Activated naive CD4-positive, alpha-beta T cell treated with anti-CD3 and anti-CD28 coated beads, Interleukin-2, amount 10 ng/mL, durations not matched to agents 7 days and 5 days (primary cell): ENCODE measurements around the gene FBH1.
"Not testable (repeated sequence)": the region's sequence is repeated elsewhere in the genome, so short reads cannot be mapped to it uniquely, and the experiment has no call there.

Source experiments
- CTCF ChIA-PET: fragments of 350-600 bp; sonication (Branson Sonifier 250); formaldehyde crosslinking; loops from one replicate; lab custom pipeline; 2021; ENCODE audit warnings: antibody characterized with exemption; lab: Charles Lee
- DNase-seq: peaks from one replicate; pipeline ENCODE4 v3.0.0-alpha.2; 2020
- H3K27ac Mint-ChIP-seq: one replicate; pipeline ENCODE4 v1.8.0; 2021; ENCODE audit warnings: mild to moderate bottlenecking, moderate library complexity, mixed read lengths
- H3K27me3 Mint-ChIP-seq: one replicate; pipeline ENCODE4 v1.8.0; 2021; ENCODE audit warnings: mild to moderate bottlenecking, mixed read lengths
- H3K36me3 Mint-ChIP-seq: one replicate; pipeline ENCODE4 v1.8.0; 2021; ENCODE audit warnings: mixed read lengths
- H3K4me1 Mint-ChIP-seq: one replicate; pipeline ENCODE4 v1.8.0; 2021; ENCODE audit warnings: mixed read lengths
- H3K4me3 Mint-ChIP-seq: one replicate; pipeline ENCODE4 v1.8.0; 2021; ENCODE audit warnings: mild to moderate bottlenecking, moderate library complexity, mixed read lengths
- H3K9me3 Mint-ChIP-seq: one replicate; pipeline ENCODE4 v1.8.0; 2021; ENCODE audit warnings: mixed read lengths

FBH1 gene

DNA sequence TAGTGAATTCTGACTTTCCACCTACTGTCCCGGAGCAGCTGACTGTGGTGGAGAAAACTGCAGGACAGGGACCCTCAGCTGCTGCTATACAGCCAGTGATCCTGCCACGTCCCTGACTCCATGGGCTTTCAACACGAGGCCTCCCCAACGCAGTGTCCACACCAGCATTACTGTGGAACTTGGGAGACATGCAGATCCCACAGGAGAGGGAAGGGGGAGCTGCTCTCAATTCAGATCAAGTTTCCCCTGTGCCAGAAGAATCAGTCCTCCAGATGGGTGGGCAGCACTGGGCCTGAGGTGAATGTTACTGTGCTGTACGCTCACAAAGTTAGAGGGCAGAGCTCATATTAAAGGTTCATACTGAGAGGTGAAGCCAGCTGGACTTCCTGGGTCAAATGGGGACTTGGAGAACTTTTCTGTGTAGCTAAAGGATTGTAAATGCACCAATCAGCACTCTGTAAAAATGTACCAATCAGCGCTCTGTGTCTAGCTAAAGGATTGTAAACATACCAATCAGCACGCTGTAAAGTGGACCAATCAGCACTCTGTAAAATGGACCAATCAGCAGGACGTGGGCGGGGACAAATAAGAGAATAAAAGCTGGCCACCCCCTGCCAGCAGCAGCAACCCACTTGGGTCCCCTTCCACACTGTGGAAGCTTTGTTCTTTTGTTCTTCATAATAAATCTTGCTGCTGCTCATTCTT lies 26.9 kb upstream of the FBH1 start:
- H3K9me3 Mint-ChIP-seq, H3K27ac Mint-ChIP-seq, CTCF ChIA-PET, H3K4me1 Mint-ChIP-seq, H3K4me3 Mint-ChIP-seq, H3K36me3 Mint-ChIP-seq, DNase-seq, H3K27me3 Mint-ChIP-seq: not testable (repeated sequence)

DNA sequence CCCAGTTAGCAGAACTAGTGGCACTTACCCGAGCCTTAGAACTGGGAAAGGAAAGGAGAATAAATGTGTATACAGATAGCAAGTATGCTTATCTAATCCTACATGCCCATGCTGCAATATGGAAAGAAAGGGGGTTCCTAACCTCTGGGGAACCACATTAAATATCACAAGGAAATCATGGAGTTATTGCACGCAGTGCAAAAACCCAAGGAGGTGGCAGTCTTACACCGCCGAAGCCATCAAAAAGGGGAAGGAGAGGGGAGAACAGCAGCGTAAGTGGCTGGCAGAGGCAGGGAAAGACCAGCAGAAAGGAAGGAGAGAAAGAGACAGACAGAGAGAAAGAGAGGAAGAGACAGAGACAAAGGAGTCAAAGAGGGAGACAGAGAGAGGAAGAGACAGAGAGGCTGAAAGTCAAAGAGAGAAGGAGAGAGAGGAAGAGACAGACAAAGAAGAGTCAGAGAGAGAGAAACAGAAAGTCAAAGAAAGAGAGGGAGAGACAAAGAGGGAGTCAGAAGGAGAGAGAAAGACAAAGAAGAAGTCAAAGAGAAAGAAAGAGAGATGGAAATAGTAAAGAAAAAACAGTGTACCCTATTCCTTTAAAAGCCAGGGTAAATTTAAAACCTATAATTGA lies 23.5 kb upstream of the FBH1 start:
- H3K4me1 Mint-ChIP-seq, DNase-seq, H3K9me3 Mint-ChIP-seq, H3K36me3 Mint-ChIP-seq, H3K4me3 Mint-ChIP-seq, H3K27ac Mint-ChIP-seq, CTCF ChIA-PET, H3K27me3 Mint-ChIP-seq: not testable (repeated sequence)

GRCh38 chr10:5867091-5867615 lies 22.9 kb upstream of the FBH1 start:
- H3K4me1 Mint-ChIP-seq, CTCF ChIA-PET, H3K9me3 Mint-ChIP-seq, H3K4me3 Mint-ChIP-seq, H3K27me3 Mint-ChIP-seq, DNase-seq, H3K27ac Mint-ChIP-seq, H3K36me3 Mint-ChIP-seq: not testable (repeated sequence)

- H3K4me3 Mint-ChIP-seq, DNase-seq, H3K27me3 Mint-ChIP-seq, H3K27ac Mint-ChIP-seq, CTCF ChIA-PET, H3K36me3 Mint-ChIP-seq, H3K9me3 Mint-ChIP-seq, H3K4me1 Mint-ChIP-seq: not testable (repeated sequence)
Observed at GRCh38 chr10:5868383-5868782, 21.7 kb upstream of the FBH1 start.

GRCh38 chr10:5869156-5869555 lies 20.9 kb upstream of the FBH1 start:
- CTCF ChIA-PET = no interaction called here
- H3K4me3 Mint-ChIP-seq = no peak overlapping the region
- H3K4me1 Mint-ChIP-seq = peaks cover 10% of the 10 kb centered on the region
- H3K9me3 Mint-ChIP-seq = peaks cover 5% of the 10 kb centered on the region
- peaks cover 4% of the 10 kb centered on the region for H3K27me3 Mint-ChIP-seq
- no peak for DNase-seq
- no peaks in the 10 kb centered on the region for H3K36me3 Mint-ChIP-seq
- H3K27ac Mint-ChIP-seq = no peak overlapping the region

- no peak overlapping the region for H3K4me3 Mint-ChIP-seq
- H3K9me3 Mint-ChIP-seq = peaks cover 5% of the 10 kb centered on the region
- H3K27ac Mint-ChIP-seq = no peak overlapping the region
- DNase-seq = no peak
- no peaks in the 10 kb centered on the region for H3K36me3 Mint-ChIP-seq
- H3K4me1 Mint-ChIP-seq = peaks cover 6% of the 10 kb centered on the region
- peaks cover 4% of the 10 kb centered on the region for H3K27me3 Mint-ChIP-seq
- CTCF ChIA-PET = interaction anchor here (0.7 kb wide), 1 partner anchor 1021 kb away, joined by 4 read pairs; no protein-coding TSS in a partner anchor
Observed at GRCh38 chr10:5871596-5871995, 18.4 kb upstream of the FBH1 start.

DNA sequence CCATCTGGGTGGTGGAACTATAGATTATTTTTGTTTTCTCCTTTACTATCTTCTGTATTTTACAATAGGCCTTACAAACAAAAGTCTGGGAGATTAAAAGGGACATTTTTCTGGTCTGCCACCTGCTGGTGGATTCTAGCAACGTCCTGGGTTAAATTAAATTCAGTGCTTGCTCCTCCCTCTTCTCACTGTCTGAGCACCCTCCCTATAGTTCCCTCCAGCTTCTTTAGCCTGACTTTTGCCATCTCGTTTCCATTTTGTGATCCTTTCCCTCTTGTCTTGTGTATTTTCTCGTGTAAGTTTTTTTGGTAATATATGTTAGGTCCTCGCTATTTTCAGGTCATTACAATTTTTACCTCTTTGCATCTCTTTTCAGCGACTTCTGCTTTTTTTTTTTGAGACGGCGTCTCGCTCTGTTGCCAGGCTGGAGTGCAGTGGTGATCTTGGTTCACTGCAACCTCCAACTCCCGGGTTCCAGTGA lies 16.5 kb upstream of the FBH1 start:
- Mint-ChIP-seq H3K27ac (no peak overlapping the region), H3K4me3 (peak overlapping the region; percentile 32), H3K27me3 (no peaks in the 10 kb centered on the region), H3K4me1 (peaks cover 3% of the 10 kb centered on the region), H3K9me3 (peaks cover 2% of the 10 kb centered on the region), H3K36me3 (peaks cover 8% of the 10 kb centered on the region)
- peak; percentile 76 for DNase-seq
- CTCF ChIA-PET = interaction anchor here (0.7 to 2.3 kb wide), 9 partner anchors 10 to 1024 kb away, joined by 3 to 12 read pairs (median 4); no protein-coding TSS in a partner anchor

DNA sequence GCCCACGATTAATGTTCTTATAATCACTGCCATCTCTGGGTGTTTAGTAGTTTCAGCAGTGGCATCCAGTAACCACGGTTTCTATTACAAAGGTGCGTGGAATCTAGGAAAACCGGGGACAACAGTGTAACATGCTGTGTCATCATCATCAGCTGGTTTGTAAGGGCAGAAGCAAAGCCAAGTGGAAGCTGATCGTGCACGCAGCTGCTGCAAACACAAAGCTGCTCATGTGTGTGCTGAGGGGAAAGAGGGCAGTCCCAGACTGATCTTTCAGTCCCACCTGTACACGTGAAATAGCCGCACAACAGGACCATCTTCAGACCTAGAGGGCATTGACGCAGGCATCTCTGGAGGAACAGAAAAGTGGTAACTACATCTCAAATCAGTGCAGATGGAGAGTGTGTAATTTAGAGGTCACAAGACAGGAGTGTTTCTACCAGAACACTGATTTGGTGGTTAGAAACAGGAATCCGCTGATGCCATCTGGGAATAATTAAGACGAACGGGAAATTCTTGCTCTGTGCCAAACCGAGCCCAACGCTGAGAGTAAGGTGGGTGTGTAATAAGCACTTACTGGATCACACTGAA lies 13.8 kb upstream of the FBH1 start:
- Mint-ChIP-seq H3K27ac (no peak overlapping the region), H3K4me3 (no peak overlapping the region), H3K4me1 (peaks cover 3% of the 10 kb centered on the region), H3K27me3 (no peaks in the 10 kb centered on the region), H3K9me3 (no peaks in the 10 kb centered on the region), H3K36me3 (peaks cover 15% of the 10 kb centered on the region)
- CTCF ChIA-PET = interaction anchor here (2.1 kb wide), 1 partner anchor 11 kb away, joined by 5 read pairs; no protein-coding TSS in a partner anchor
- DNase-seq = no peak

- H3K4me1 Mint-ChIP-seq, H3K27me3 Mint-ChIP-seq, DNase-seq, H3K27ac Mint-ChIP-seq, H3K4me3 Mint-ChIP-seq, H3K9me3 Mint-ChIP-seq: not testable (repeated sequence)
- CTCF ChIA-PET = interaction anchor here (2.1 kb wide), 1 partner anchor 11 kb away, joined by 5 read pairs; no protein-coding TSS in a partner anchor
- peaks cover 17% of the 10 kb centered on the region for H3K36me3 Mint-ChIP-seq
Observed at GRCh38 chr10:5877041-5877440, 13.0 kb upstream of the FBH1 start.

DNA sequence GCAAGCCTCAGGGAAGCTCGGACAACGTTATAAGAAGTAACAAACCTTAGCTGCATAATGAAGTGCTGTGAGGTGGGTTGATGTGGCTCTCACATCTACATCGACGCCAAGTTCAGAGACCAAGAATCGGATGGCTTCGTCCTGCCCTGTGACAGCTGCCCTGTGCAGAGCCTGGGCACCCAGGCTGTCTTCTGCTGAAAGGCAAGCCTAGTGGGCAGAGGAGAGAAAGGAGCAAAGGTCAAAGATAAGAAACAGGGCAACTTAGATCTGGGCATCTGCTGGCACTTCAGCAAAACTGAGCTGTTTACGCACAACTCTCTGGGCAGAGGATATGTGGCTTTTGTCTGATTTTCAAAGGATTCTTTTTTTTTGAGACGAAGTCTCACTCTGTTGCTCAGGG lies 7.1 kb upstream of the FBH1 start:
- no peak overlapping the region for H3K27ac Mint-ChIP-seq
- H3K36me3 Mint-ChIP-seq = peaks cover 38% of the 10 kb centered on the region
- CTCF ChIA-PET = interaction anchor here (0.6 kb wide), 1 partner anchor 9 kb away, joined by 3 read pairs; no protein-coding TSS in a partner anchor
- no peak overlapping the region for H3K4me3 Mint-ChIP-seq
- no peaks in the 10 kb centered on the region for H3K27me3 Mint-ChIP-seq
- no peak for DNase-seq
- no peaks in the 10 kb centered on the region for H3K9me3 Mint-ChIP-seq
- H3K4me1 Mint-ChIP-seq = peaks cover 8% of the 10 kb centered on the region

DNA sequence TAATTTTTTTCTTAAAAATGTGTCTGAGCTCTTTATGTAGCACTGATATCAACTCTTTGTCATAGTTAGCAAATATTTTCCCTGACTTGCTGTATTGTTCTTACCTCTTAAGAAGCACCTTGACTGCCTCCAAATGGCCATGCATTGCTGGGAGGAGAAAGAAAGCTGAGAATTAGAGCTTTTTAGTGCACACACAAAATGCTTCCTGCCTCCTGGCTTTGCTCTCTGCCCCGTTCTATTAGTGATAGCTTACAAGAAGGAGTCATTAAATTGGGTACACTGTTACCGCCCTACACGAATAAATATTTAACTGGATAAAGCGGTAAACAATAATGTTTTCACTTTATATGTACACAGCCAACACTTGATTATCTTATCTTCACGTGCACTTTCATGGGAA lies 4.4 kb upstream of the FBH1 start:
- CTCF ChIA-PET = no interaction called here
- Mint-ChIP-seq H3K36me3 (peaks cover 29% of the 10 kb centered on the region), H3K27me3 (no peaks in the 10 kb centered on the region), H3K4me1 (peaks cover 18% of the 10 kb centered on the region), H3K27ac (no peak overlapping the region), H3K4me3 (no peak overlapping the region), H3K9me3 (no peaks in the 10 kb centered on the region)
- DNase-seq = no peak

DNA sequence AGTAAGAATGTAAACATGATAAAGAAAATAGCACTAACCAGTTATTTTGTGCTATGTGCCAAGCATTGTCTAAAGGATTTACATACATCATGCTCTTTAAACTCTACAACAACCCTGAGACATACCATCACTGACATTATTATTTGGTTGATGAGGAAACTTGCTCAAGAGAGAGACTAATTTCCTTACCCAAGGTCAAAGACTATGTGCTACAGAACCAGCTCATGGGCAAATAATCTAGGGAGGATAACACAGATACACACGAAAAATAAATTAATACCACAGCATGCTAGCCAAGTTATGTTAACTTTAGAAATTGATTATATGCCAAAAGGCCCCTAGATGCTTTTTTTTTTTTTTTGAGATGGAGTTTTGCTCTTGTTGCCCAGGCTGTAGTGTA lies 3.0 kb upstream of the FBH1 start:
- H3K27me3 Mint-ChIP-seq = no peaks in the 10 kb centered on the region
- peaks cover 31% of the 10 kb centered on the region for H3K4me1 Mint-ChIP-seq
- no peaks in the 10 kb centered on the region for H3K9me3 Mint-ChIP-seq
- no peak overlapping the region for H3K27ac Mint-ChIP-seq
- H3K4me3 Mint-ChIP-seq = no peak overlapping the region
- peaks cover 34% of the 10 kb centered on the region for H3K36me3 Mint-ChIP-seq
- CTCF ChIA-PET = interaction anchor here (0.5 to 1.5 kb wide), 3 partner anchors 10 to 257 kb away, joined by 3 to 5 read pairs (median 4); no protein-coding TSS in a partner anchor
- DNase-seq = no peak

- Mint-ChIP-seq H3K27ac (no peak overlapping the region), H3K4me3 (no peak overlapping the region), H3K36me3 (peaks cover 38% of the 10 kb centered on the region), H3K9me3 (no peaks in the 10 kb centered on the region), H3K27me3 (no peaks in the 10 kb centered on the region), H3K4me1 (peaks cover 37% of the 10 kb centered on the region)
- DNase-seq = no peak
- CTCF ChIA-PET = interaction anchor here (0.5 to 1.5 kb wide), 4 partner anchors 10 to 258 kb away, joined by 3 to 5 read pairs (median 3); no protein-coding TSS in a partner anchor
Observed at GRCh38 chr10:5887641-5888040, 2.4 kb upstream of the FBH1 start.

DNA sequence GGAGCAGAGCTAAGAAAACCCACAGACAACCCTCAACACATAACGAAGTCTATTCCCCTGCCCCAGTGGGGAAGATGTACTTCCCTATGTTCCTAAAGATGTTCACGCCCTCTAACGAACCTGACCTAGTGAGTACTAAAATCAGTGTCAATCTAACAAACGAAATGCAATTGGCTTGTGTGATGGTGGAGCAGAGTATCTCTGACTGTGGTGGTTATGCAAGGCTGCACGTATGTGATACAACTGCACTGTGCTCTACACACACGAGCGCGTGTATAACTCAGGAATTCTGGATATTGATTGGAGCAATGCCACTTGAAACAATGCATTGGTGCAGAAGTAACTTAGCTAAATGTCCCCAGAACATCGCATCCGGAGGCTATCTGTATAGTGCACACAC lies 1.7 kb upstream of the FBH1 start:
- H3K27me3 Mint-ChIP-seq = no peaks in the 10 kb centered on the region
- peaks cover 37% of the 10 kb centered on the region for H3K36me3 Mint-ChIP-seq
- H3K4me3 Mint-ChIP-seq = peak overlapping the region; percentile 83
- H3K27ac Mint-ChIP-seq = no peak overlapping the region
- CTCF ChIA-PET = interaction anchor here (0.6 to 1.5 kb wide), 4 partner anchors 8 to 174 kb away, joined by 3 to 5 read pairs (median 4); no protein-coding TSS in a partner anchor
- DNase-seq = no peak
- H3K9me3 Mint-ChIP-seq = no peaks in the 10 kb centered on the region
- peaks cover 41% of the 10 kb centered on the region for H3K4me1 Mint-ChIP-seq
